ENCODE results near the gene ERC1.

Gene ERC1

DNA sequence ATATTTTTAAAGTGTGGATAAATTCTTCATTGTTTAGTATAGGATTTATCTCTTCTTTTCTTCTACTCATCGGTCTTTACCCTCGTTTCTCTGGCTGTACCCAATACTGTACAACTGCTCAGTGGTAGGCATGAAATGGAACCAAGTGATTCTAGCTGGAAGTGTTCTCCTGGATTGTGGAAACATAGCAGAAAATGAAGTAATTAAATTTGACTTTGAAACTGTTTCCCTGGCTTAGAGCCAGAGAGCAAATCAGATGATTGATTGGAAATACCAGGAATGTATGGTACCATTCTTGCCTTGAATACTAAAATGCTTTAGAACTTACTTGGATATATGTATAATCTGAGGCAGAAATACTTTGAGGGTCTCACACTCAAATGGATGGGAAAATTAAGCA is 292.3 kb downstream of the ERC1 start:
- TF ChIP-seq, protein P1, sequence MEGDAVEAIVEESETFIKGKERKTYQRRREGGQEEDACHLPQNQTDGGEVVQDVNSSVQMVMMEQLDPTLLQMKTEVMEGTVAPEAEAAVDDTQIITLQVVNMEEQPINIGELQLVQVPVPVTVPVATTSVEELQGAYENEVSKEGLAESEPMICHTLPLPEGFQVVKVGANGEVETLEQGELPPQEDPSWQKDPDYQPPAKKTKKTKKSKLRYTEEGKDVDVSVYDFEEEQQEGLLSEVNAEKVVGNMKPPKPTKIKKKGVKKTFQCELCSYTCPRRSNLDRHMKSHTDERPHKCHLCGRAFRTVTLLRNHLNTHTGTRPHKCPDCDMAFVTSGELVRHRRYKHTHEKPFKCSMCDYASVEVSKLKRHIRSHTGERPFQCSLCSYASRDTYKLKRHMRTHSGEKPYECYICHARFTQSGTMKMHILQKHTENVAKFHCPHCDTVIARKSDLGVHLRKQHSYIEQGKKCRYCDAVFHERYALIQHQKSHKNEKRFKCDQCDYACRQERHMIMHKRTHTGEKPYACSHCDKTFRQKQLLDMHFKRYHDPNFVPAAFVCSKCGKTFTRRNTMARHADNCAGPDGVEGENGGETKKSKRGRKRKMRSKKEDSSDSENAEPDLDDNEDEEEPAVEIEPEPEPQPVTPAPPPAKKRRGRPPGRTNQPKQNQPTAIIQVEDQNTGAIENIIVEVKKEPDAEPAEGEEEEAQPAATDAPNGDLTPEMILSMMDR (IDR thresholded peaks at IDR 0.05; ENCODE audit: low read depth, low read length, missing control alignments) = no peak

DNA sequence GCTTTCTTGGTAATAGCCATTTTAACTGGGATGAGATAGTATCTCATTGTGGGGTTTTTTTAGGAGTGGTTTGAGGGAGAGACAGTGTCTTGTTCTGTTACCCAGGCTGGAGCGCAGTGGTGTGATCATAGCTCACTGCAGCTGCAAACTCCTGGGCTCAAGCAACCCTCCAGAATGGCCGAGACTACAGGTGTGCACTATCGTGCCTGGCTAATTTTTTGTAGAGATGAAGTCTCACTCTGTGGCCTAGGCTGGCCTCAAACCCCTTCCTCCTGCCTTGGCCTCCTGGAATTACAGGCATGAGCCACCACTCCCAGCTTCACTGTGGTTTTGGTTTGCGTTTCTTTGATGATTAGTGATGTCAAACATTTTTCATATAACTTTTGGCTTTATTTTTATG is 293.6 kb downstream of the ERC1 start:
- in situ Hi-C loops (cut with HindIII; ENCODE audit: low sequenced_read_pairs) = no loop called here
- TF ChIP-seq, protein P1 (IDR thresholded peaks at IDR 0.05; ENCODE audit: low read depth, low read length, missing control alignments) = no peak
- H3K4me3 ChIP-seq (ENCODE audit: low read depth, low read length) = no peak overlapping the region
- DNase-seq (ENCODE audit: low read depth) = no peak

More for the DNA sequence above, 292.3 kb downstream of the ERC1 start:
- no peak overlapping the region for H3K4me3 ChIP-seq (ENCODE audit: low read depth, low read length)
- DNase-seq (ENCODE audit: low read depth) = no peak
- in situ Hi-C loops (cut with HindIII; ENCODE audit: low sequenced_read_pairs) = no loop called here

DNA sequence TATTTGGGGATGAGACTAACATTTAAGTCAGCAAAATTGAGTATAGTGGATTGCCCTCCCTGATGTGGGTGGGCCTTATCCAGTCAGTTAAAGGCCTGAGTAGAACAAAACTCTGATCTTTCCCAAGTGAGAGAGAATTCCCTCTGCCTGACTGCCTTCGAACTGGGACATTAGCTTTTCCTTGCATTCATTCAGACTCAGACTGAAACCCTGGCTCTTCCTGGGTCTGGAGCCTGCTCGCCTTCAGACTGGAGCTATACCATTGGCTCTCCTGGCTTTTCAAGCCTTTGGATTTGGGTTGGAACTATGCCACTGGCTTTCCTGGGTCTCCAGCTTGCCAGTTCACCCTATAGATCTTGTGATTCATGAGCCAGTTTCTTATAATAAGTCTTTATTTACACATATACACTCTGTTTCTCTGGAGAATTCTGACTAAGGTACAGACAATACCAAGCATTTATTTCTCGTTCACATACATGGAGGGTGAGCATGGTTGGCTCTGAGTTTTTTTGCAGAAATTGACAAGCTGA is 296.5 kb downstream of the ERC1 start:
- no peak for DNase-seq (ENCODE audit: low read depth)
- H3K4me3 ChIP-seq (ENCODE audit: low read depth, low read length) = no peak overlapping the region
- in situ Hi-C loops (cut with HindIII; ENCODE audit: low sequenced_read_pairs) = no loop called here
- TF ChIP-seq, protein P1 (IDR thresholded peaks at IDR 0.05; ENCODE audit: low read depth, low read length, missing control alignments) = no peak

DNA sequence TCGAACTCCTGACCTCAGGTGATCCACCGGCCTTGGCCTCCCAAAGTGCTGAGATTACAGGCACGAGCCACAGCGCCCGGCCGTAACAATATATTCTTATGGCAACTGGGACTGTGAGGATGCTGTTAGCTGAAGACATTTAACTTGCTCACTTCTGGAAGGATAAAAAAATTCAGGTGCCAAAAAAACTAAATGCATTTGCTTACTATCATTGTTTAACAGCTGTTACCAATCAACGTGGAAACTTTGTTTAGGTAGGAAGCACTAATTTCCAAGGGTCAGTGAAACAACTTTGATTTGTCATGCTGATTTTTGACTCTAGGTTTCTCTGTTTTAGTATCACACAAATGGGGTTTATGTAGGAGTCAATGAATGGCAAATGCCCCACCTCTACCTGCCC is 297.3 kb downstream of the ERC1 start:
- no peak for DNase-seq (ENCODE audit: low read depth)
- TF ChIP-seq, protein P1 (IDR thresholded peaks at IDR 0.05; ENCODE audit: low read depth, low read length, missing control alignments) = no peak
- in situ Hi-C loops (cut with HindIII; ENCODE audit: low sequenced_read_pairs) = no loop called here
- H3K4me3 ChIP-seq (ENCODE audit: low read depth, low read length) = no peak overlapping the region

DNA sequence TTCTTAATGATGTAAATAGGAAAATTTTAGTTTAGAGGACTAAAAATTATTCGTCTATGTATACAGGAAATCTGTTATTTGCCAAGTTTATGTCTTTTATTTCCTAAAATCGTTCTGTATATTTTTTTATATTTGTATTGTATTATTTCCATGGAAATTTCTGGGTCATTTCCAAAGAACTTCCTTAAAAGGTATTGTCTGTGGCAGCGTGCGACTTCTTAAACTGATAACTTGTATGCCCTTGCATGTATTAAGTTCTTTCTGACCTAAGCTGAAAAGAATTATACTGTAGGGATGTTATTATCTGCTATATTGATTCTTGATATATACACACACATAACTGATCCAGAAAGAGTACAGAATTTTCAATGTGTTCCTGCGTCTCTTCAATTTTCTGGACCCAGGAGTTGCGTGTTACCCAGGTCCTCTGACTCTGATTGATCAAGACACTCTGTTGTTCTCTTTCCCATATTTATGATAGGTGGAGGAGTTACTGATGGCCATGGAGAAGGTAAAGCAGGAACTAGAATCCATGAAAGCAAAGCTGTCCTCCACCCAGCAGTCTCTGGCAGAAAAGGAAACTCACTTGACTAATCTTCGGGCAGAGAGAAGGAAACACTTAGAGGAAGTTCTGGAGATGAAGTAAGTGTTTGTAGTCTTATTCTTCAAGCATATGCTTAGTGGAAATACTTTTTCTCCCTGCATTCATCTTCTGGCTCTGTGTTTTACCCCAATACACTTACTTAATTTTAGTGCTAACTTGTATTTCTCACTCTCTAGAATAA is 298.5 kb downstream of the ERC1 start:
- no peak overlapping the region for H3K4me3 ChIP-seq (ENCODE audit: low read depth, low read length)
- DNase-seq (ENCODE audit: low read depth) = no peak
- in situ Hi-C loops (cut with HindIII; ENCODE audit: low sequenced_read_pairs) = no loop called here
- TF ChIP-seq, protein P1 (IDR thresholded peaks at IDR 0.05; ENCODE audit: low read depth, low read length, missing control alignments) = no peak

DNA sequence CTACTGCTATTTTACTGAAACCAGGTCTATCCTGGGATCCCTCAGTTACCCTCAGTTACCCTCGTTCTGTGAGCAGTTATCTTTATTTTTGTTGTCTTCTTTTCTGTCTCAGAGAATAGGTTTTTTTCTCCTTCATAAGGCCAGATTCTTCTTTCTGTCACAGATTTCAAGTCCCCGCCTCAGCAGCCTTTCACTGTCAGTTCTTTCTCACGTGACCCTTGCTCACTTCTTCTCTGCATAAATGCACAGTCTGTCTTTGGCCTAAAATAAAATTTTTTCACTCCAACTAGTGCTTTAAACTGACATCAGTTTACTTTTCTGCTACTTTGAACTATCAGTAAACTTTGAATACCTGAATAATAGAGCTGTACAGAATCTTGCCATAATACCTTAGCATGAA is 299.7 kb downstream of the ERC1 start:
- TF ChIP-seq, protein P1 (IDR thresholded peaks at IDR 0.05; ENCODE audit: low read depth, low read length, missing control alignments) = no peak
- DNase-seq (ENCODE audit: low read depth) = no peak
- no peak overlapping the region for H3K4me3 ChIP-seq (ENCODE audit: low read depth, low read length)
- in situ Hi-C loops (cut with HindIII; ENCODE audit: low sequenced_read_pairs) = no loop called here

All from astrocyte of the cerebellum (primary cell).